LNCaP clone FGC (cell line): Measurements from ENCODE around the gene MAP3K20.

Experiments used
- DNase-seq: peaks from one replicate; pipeline ENCODE4 v3.0.0-alpha.2; 2011; ENCODE audit warnings: low read depth
- H3K4me3 ChIP-seq: 2 replicates; pipeline ENCODE4 v1.5.1; 2011; ENCODE audit warnings: mild to moderate bottlenecking, low read depth, low read length, control low read depth
- TF ChIP-seq, protein P1 (sequence below): IDR thresholded peaks from 2 replicates; pipeline ENCODE4 v1.5.1; 2012; ENCODE audit warnings: mild to moderate bottlenecking; ENCODE audit not compliant: control insufficient read depth, insufficient read depth; ENCODE audit errors: extremely low read depth

Gene MAP3K20

DNA sequence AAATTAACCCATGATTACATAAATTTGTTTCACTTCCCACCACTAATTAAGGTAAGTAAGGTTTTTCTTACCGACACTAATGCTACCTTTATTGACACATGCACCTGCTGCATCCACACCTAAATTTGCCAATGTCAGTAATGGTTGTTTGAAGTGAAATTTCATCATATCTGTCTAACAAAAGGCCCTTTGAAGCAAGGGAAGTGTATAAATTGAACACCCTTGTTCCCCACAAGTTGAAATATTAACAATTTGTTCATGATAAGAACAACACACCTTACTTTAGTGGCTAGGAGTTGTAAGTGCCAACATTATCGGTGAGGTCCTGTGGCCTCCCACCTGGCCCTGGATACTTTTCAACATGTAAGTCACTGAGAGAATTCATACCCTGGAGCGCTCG lies 162.7 kb downstream of the MAP3K20 start:
- TF ChIP-seq, protein P1, sequence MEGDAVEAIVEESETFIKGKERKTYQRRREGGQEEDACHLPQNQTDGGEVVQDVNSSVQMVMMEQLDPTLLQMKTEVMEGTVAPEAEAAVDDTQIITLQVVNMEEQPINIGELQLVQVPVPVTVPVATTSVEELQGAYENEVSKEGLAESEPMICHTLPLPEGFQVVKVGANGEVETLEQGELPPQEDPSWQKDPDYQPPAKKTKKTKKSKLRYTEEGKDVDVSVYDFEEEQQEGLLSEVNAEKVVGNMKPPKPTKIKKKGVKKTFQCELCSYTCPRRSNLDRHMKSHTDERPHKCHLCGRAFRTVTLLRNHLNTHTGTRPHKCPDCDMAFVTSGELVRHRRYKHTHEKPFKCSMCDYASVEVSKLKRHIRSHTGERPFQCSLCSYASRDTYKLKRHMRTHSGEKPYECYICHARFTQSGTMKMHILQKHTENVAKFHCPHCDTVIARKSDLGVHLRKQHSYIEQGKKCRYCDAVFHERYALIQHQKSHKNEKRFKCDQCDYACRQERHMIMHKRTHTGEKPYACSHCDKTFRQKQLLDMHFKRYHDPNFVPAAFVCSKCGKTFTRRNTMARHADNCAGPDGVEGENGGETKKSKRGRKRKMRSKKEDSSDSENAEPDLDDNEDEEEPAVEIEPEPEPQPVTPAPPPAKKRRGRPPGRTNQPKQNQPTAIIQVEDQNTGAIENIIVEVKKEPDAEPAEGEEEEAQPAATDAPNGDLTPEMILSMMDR, result no peak
- no peak overlapping the region for H3K4me3 ChIP-seq
- no peak for DNase-seq

DNA sequence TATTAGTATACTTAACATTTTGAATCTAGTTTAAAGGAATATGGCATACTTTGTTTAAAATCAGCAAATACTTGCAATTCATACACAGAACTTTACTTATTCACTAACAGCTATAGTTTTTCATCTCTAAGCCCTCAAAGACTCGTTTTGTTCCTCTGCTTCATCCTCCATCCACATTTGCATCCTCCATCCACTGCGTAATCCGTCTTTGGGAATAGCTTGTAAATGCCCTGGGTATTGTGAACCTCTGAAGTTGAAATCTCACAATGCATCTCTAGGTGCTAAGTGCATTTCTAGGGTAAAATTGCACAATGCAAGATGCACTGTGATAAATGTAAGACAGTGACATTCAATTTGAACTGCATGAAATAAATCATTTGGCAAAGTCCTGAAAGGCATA lies 163.2 kb downstream of the MAP3K20 start:
- H3K4me3 ChIP-seq, result no peak overlapping the region
- TF ChIP-seq, protein P1, result no peak
- no peak for DNase-seq

DNA sequence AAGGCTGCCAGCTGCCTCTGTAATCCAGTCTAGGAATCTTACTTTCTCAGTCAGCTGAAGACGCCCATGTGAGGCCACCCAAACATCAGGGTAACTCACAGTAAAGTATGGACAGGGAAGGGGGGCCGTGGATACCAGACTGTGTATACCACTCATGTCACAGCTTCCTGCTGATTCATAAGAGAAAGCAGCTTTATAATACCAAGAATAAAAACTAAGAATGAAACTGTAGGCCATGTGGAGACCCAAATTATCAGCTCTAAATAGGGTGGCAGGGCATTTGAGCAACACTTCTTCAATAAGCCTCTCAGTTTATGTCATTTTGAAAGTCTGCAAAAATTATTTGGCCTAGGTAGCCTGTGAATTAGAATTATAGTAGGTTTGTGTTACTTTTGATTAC lies 164.0 kb downstream of the MAP3K20 start:
- TF ChIP-seq, protein P1, result no peak

DNA sequence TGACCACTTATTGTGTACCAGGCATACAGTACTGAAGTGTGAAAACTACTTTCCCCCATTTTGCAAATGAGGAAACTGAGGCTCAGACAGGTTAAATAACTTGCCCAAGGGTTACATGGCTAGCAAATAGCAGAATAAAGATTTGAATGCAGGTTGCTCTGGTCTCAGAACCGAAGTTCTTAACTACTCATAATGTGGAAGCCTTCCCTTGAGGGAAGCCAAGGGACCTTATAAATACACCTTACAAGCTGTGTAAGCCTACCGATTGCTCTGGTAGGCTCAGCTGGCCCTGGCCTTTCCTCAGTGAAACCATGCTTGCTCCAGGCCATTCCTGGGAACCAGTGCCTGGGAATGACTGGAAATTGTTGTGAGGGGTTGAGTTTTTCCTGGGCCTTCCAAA lies 164.4 kb downstream of the MAP3K20 start:
- no peak overlapping the region for H3K4me3 ChIP-seq
- TF ChIP-seq, protein P1, result no peak

More for the DNA sequence above, 164.0 kb downstream of the MAP3K20 start:
- DNase-seq, result no peak
- H3K4me3 ChIP-seq, result no peak overlapping the region

DNA sequence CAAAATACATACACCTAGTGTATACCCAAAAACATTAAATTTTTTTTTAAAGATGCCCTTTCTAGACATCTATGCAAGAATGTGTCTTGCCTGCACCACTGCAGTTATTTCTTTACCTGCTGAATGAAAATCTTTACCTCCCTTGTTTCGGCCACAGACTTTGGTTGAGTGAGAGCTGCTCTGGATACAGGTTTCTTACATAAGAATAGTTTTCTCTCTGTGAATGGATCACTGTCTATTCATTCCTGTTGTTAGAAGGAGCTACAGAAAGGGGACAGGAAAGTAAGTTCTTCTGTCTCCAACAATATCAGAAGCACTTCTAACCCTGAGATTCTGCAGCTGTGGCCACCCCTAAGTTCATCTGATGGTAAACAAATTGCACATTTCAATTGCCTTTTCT lies 166.0 kb downstream of the MAP3K20 start:
- TF ChIP-seq, protein P1, result no peak
- no peak overlapping the region for H3K4me3 ChIP-seq
- DNase-seq, result no peak

More for the DNA sequence above, 164.4 kb downstream of the MAP3K20 start:
- no peak for DNase-seq

DNA sequence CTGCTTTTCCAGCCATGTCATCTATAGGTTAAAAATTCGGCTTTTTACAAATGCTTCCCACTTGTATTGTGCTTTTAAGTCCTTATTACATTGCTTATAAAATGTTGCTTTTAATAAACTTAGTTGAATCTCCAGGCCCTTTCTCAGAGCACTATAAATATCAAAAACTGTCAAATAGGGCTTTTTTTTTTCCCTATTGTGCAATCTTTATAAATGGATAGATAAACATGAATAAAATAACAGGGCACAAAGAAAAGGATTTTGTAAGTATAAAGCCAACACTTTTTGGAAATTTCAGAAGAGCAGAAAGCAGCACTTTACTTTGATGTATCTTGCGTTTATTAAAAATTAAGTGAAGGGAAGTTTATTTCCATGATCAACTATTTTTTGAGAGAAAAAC lies 171.5 kb downstream of the MAP3K20 start:
- TF ChIP-seq, protein P1, result no peak
- no peak for DNase-seq
- no peak overlapping the region for H3K4me3 ChIP-seq

DNA sequence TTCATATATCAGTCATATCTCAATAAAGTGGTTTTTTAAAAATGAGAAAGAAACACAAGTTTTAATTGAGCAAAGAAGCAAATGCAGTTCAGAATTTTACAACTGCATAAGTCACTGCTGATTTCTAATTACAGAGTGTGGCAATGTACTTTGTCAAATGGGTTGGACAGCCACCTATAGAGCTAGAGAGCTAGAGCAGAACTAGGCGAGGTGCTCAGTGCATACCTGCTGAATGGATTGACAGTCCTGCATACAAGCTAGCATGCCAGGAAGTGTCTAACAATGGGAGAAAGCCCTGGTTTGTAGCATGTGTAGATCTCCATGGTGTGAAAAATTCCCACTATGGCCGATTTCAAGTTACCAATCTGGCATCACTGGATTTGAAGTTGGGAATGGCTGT lies 172.7 kb downstream of the MAP3K20 start:
- TF ChIP-seq, protein P1, result no peak
- DNase-seq, result no peak
- H3K4me3 ChIP-seq, result no peak overlapping the region
